ENCODE data around the gene ITIH4. TPM values are rescaled to one million over a fixed set of nuclear protein-coding genes. Genes with fewer than 3 reads are reported as not detected.

The ITIH4 gene
- polyA plus RNA-seq, 1 of the 3 experiments (the other 2 are of a cell fraction), result 2.0 TPM

DNA sequence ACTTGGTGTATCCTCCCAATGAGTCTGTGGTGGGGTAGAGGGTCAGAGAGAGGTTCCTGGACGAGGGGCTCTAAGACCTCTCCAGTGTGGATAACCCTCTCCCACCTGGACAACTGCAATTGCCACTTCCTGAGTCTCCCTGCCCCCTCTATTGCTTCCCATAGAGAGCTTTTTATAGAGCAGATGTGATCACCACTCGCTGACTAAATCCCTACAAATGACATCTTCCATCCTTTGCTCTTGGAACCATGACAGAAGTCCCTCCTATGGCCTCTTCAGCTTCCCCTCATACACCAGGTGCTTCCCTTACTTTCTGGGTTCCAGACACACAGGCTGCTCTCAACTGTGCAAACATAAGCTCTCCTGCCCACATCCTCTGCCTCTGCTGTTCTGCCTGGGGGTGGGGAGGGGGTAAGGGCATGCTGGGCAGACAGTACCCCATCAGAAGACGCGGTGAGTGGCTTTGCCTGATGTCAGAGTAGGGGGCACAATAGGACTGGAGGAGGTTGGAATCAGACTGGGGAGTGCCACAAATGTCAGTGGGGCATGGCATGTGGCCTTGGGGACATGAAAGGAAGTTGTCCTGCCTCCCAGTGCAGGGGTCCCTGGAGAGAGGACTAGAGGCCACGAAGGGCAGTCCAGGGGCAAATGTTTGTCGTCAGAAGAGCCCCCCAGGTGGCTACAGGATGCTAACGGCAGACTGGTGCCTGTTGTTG, 20.7 kb downstream of the ITIH4 start:
- H3K4me3 ChIP-seq (ENCODE audit: low read depth in 2 of 2, low read length in 1 of 2), result no peak overlapping the region
- no peak for DNase-seq
- CTCF ChIA-PET, result interaction anchor here (1.5 to 1.6 kb wide), 2 partner anchors 11 to 19 kb away, joined by 3 to 6 read pairs; no protein-coding TSS in a partner anchor

GRCh38 chr3:52809149-52809548, 21.3 kb downstream of the ITIH4 start:
- DNase-seq, result no peak
- no peaks in the 10 kb centered on the region for H3K27me3 ChIP-seq (ENCODE audit: insufficient read depth)
- ChIA-PET CTCF (interaction anchor here (1.6 kb wide), 1 partner anchor 12 kb away, joined by 6 read pairs; no protein-coding TSS in a partner anchor), POLR2A (no interaction called here)
- no peaks in the 10 kb centered on the region for H3K9me2 ChIP-seq
- H2AFZ ChIP-seq (ENCODE audit: low read depth), result no peak overlapping the region
- H3K79me2 ChIP-seq (ENCODE audit: insufficient read depth), result no peaks in the 10 kb centered on the region
- 15% methylated on average over 2 of the region's 2 CpGs for WGBS (ENCODE audit: low lambda C conversion rate)
- no peaks in the 10 kb centered on the region for H3K9me3 ChIP-seq
- no peaks in the 10 kb centered on the region for H3F3A ChIP-seq (replicated peaks; ENCODE audit: insufficient read depth)
- H3K4me1 ChIP-seq (ENCODE audit: control insufficient read depth in 1 of 2, insufficient read depth in 2 of 2, low read depth in 1 of 2, low read length in 1 of 2), result no peaks in the 10 kb centered on the region; a peak in 1 of 4 replicates
- no peak overlapping the region for H3K27ac ChIP-seq (ENCODE audit: low read depth in 2 of 2, low read length in 1 of 2)
- no peak overlapping the region for H3K9ac ChIP-seq
- no peak overlapping the region for H3K4me3 ChIP-seq (ENCODE audit: low read depth in 2 of 2, low read length in 1 of 2)
- TF ChIP-seq YY1 (IDR thresholded peaks at IDR 0.05; ENCODE audit: low read depth), result no peak
- TF ChIP-seq, protein P1, sequence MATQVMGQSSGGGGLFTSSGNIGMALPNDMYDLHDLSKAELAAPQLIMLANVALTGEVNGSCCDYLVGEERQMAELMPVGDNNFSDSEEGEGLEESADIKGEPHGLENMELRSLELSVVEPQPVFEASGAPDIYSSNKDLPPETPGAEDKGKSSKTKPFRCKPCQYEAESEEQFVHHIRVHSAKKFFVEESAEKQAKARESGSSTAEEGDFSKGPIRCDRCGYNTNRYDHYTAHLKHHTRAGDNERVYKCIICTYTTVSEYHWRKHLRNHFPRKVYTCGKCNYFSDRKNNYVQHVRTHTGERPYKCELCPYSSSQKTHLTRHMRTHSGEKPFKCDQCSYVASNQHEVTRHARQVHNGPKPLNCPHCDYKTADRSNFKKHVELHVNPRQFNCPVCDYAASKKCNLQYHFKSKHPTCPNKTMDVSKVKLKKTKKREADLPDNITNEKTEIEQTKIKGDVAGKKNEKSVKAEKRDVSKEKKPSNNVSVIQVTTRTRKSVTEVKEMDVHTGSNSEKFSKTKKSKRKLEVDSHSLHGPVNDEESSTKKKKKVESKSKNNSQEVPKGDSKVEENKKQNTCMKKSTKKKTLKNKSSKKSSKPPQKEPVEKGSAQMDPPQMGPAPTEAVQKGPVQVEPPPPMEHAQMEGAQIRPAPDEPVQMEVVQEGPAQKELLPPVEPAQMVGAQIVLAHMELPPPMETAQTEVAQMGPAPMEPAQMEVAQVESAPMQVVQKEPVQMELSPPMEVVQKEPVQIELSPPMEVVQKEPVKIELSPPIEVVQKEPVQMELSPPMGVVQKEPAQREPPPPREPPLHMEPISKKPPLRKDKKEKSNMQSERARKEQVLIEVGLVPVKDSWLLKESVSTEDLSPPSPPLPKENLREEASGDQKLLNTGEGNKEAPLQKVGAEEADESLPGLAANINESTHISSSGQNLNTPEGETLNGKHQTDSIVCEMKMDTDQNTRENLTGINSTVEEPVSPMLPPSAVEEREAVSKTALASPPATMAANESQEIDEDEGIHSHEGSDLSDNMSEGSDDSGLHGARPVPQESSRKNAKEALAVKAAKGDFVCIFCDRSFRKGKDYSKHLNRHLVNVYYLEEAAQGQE (IDR thresholded peaks at IDR 0.05; ENCODE audit: low read depth, low read length), result no peak
- no peaks in the 10 kb centered on the region for H3K36me3 ChIP-seq (replicated peaks in 1 of 2; ENCODE audit: control insufficient read depth in 1 of 2, insufficient read depth in 2 of 2, low read length in 1 of 2)
- H3K4me2 ChIP-seq, result no peak overlapping the region
- no peaks in the 10 kb centered on the region for H4K20me1 ChIP-seq (ENCODE audit: insufficient read depth)

More for the DNA sequence above, 20.7 kb downstream of the ITIH4 start:
- Histone ChIP-seq H3K79me2 (ENCODE audit: insufficient read depth) (no peaks in the 10 kb centered on the region), H3K4me2 (no peak overlapping the region), H3K9ac (no peak overlapping the region), H3K27ac (ENCODE audit: low read depth in 2 of 2, low read length in 1 of 2) (no peak overlapping the region), H3K36me3 (replicated peaks in 1 of 2; ENCODE audit: control insufficient read depth in 1 of 2, insufficient read depth in 2 of 2, low read length in 1 of 2) (no peaks in the 10 kb centered on the region), H3K9me3 (no peaks in the 10 kb centered on the region), H3K27me3 (ENCODE audit: insufficient read depth) (no peaks in the 10 kb centered on the region), H3F3A (replicated peaks; ENCODE audit: insufficient read depth) (no peaks in the 10 kb centered on the region), H3K9me2 (no peaks in the 10 kb centered on the region), H4K20me1 (ENCODE audit: insufficient read depth) (no peaks in the 10 kb centered on the region), H2AFZ (ENCODE audit: low read depth) (no peak overlapping the region), H3K4me1 (ENCODE audit: control insufficient read depth in 1 of 2, insufficient read depth in 2 of 2, low read depth in 1 of 2, low read length in 1 of 2) (no peaks in the 10 kb centered on the region; a peak in 1 of 4 replicates)
- 42% methylated on average over 4 of the region's 7 CpGs for WGBS (ENCODE audit: low lambda C conversion rate)
- POLR2A ChIA-PET, result no interaction called here
- no peak for TF ChIP-seq SIN3A (IDR thresholded peaks at IDR 0.05; ENCODE audit: borderline replicate concordance, low read depth, low read length)
- TF ChIP-seq IRF3 (IDR thresholded peaks at IDR 0.05; ENCODE audit: low read depth, low read length), result no peak
- no peak for TF ChIP-seq CTCF (IDR thresholded peaks at IDR 0.05)
- TF ChIP-seq FOSL2 (IDR thresholded peaks at IDR 0.05; ENCODE audit: borderline replicate concordance, low read depth), result no peak

Data from SK-N-SH (cell line).